ENCODE measurements around the gene CLOCK.

DNA sequence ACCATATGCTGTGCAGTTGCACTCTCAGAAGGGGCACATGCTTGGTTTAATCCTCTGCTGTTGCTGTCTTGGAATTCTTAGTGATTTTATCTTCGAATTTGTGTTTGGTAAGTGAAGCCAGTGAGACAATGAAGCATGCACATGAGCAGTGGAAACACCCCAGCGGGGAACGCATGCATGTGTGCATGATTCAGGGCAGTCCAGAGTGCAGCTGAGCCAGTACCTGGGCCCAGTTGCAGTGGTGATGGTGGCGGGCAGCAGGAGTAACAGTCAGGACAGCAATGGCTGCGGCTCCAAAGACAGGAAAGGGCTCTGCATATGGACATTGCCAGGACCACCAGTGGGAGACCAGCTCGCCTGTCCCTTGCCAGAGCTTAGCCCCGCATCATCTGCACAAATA lies 165.2 kb downstream of the CLOCK start:
- TF ChIP-seq, protein P1, sequence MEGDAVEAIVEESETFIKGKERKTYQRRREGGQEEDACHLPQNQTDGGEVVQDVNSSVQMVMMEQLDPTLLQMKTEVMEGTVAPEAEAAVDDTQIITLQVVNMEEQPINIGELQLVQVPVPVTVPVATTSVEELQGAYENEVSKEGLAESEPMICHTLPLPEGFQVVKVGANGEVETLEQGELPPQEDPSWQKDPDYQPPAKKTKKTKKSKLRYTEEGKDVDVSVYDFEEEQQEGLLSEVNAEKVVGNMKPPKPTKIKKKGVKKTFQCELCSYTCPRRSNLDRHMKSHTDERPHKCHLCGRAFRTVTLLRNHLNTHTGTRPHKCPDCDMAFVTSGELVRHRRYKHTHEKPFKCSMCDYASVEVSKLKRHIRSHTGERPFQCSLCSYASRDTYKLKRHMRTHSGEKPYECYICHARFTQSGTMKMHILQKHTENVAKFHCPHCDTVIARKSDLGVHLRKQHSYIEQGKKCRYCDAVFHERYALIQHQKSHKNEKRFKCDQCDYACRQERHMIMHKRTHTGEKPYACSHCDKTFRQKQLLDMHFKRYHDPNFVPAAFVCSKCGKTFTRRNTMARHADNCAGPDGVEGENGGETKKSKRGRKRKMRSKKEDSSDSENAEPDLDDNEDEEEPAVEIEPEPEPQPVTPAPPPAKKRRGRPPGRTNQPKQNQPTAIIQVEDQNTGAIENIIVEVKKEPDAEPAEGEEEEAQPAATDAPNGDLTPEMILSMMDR (IDR thresholded peaks at IDR 0.05; ENCODE audit: low read depth, low read length): no peak
- TF ChIP-seq EZH2phosphoT487 (IDR thresholded peaks at IDR 0.05; ENCODE audit: low read depth): no peak

Measured in OCI-LY3 (cell line).